MM.1S (cell line): ENCODE data around the gene CHCHD4.

Source experiments
- DNase-seq: peaks from one replicate; pipeline ENCODE4 v3.0.0-alpha.2; 2015
- H2AFZ ChIP-seq: fragments of 300-600 bp; sonication (generic); 2 replicates; pipeline ENCODE4 v1.6.0; 2016; ENCODE audit warnings: antibody characterized with exemption, low read length
- H3F3A ChIP-seq: fragments of 300-600 bp; sonication (generic); 2 replicates; pipeline ENCODE4 v1.6.1; 2016; ENCODE audit warnings: mild to moderate bottlenecking, antibody characterized with exemption, low read length, moderate library complexity, mixed read lengths; ENCODE audit not compliant: insufficient read depth
- H3K27ac ChIP-seq: fragments of 300-600 bp; sonication (generic); 2 replicates; pipeline ENCODE4 v1.5.1; 2016; ENCODE audit warnings: mild to moderate bottlenecking, low read length
- H3K27me3 ChIP-seq: fragments of 300-600 bp; sonication (generic); replicated peaks from 2 replicates; pipeline ENCODE4 v1.6.0; 2016; ENCODE audit warnings: low read length; ENCODE audit not compliant: insufficient read depth
- H3K36me3 ChIP-seq: fragments of 300-600 bp; sonication (generic); replicated peaks from 2 replicates; pipeline ENCODE4 v1.6.1; 2016; ENCODE audit warnings: mild to moderate bottlenecking, low read length, mixed read lengths; ENCODE audit not compliant: insufficient read depth
- H3K4me1 ChIP-seq: fragments of 300-600 bp; sonication (generic); 2 replicates; pipeline ENCODE4 v1.6.1; 2016; ENCODE audit warnings: low read length, mixed read lengths
- H3K4me2 ChIP-seq: fragments of 300-600 bp; sonication (generic); 2 replicates; pipeline ENCODE4 v1.6.0; 2016; ENCODE audit warnings: low read depth, low read length
- H3K4me3 ChIP-seq: fragments of 300-600 bp; sonication (generic); 2 replicates; pipeline ENCODE4 v1.5.1; 2016; ENCODE audit warnings: low read length, mixed read lengths
- H3K79me2 ChIP-seq: fragments of 300-600 bp; sonication (generic); 2 replicates; pipeline ENCODE4 v1.6.1; 2016; ENCODE audit warnings: mixed run types, low read length, mixed read lengths
- H3K9ac ChIP-seq: fragments of 300-600 bp; sonication (generic); 2 replicates; pipeline ENCODE4 v1.6.1; 2016; ENCODE audit warnings: low read length, mixed read lengths
- H3K9me2 ChIP-seq: fragments of 300-600 bp; sonication (generic); replicated peaks from 2 replicates; pipeline ENCODE4 v1.6.1; 2016; ENCODE audit warnings: mild to moderate bottlenecking, low read length, mixed read lengths; ENCODE audit not compliant: insufficient read depth
- H3K9me3 ChIP-seq: fragments of 300-600 bp; sonication (generic); replicated peaks from 2 replicates; pipeline ENCODE4 v1.6.1; 2016; ENCODE audit warnings: mild to moderate bottlenecking, low read length, mixed read lengths; ENCODE audit not compliant: insufficient read depth
- H4K20me1 ChIP-seq: fragments of 300-600 bp; sonication (generic); 2 replicates; pipeline ENCODE4 v1.6.1; 2016; ENCODE audit warnings: mild to moderate bottlenecking, low read length, moderate library complexity, mixed read lengths; ENCODE audit not compliant: insufficient read depth
- EZH2 ChIP-seq: fragments of 300-600 bp; sonication (generic); optimal IDR thresholded peaks from 2 replicates; pipeline ENCODE3; 2017; ENCODE audit warnings: low read depth, mild to moderate bottlenecking, antibody characterized with exemption, low read length, mixed read lengths
- EZH2phosphoT487 ChIP-seq: fragments of 300-600 bp; sonication (generic); IDR thresholded peaks from 2 replicates; pipeline ENCODE4 v1.6.1; 2018; ENCODE audit warnings: antibody characterized with exemption, low read length
- TF ChIP-seq, protein P1 (sequence below): fragments of 300-600 bp; sonication (generic); IDR thresholded peaks from 2 replicates; pipeline ENCODE4 v1.5.1; 2016; ENCODE audit warnings: antibody characterized with exemption, low read length, mixed read lengths

CHCHD4 gene

DNA sequence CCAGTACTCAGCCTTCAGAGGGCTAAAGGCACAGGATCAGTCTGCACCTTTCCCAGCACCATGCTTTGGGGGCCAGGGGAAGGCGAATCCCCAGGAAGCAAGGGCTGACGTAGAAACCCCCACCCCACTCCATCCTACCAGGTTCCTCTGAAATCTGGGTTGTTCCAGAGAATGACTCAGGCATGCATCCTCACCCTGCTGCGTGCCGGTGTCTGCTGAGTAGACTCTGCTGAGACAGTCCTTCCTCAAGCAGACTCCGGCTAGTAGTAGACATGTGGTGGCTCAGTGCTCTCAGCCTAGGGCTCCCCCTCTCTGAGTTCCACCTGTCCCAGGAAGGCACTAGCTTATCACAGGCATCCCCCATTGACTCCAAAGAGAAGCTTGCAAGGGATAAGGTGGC is 9.2 kb upstream of the CHCHD4 start:
- Histone ChIP-seq H3K36me3 (peaks cover 19% of the 10 kb centered on the region), H2AFZ (no peak overlapping the region), H3K27me3 (no peaks in the 10 kb centered on the region), H3F3A (no peaks in the 10 kb centered on the region), H4K20me1 (no peaks in the 10 kb centered on the region), H3K27ac (no peak overlapping the region), H3K4me2 (no peak overlapping the region), H3K9me2 (no peaks in the 10 kb centered on the region), H3K4me3 (no peak overlapping the region), H3K9me3 (no peaks in the 10 kb centered on the region), H3K4me1 (no peaks in the 10 kb centered on the region), H3K9ac (no peak overlapping the region), H3K79me2 (peaks cover 9% of the 10 kb centered on the region)
- no peak for DNase-seq
- TF ChIP-seq, protein P1, sequence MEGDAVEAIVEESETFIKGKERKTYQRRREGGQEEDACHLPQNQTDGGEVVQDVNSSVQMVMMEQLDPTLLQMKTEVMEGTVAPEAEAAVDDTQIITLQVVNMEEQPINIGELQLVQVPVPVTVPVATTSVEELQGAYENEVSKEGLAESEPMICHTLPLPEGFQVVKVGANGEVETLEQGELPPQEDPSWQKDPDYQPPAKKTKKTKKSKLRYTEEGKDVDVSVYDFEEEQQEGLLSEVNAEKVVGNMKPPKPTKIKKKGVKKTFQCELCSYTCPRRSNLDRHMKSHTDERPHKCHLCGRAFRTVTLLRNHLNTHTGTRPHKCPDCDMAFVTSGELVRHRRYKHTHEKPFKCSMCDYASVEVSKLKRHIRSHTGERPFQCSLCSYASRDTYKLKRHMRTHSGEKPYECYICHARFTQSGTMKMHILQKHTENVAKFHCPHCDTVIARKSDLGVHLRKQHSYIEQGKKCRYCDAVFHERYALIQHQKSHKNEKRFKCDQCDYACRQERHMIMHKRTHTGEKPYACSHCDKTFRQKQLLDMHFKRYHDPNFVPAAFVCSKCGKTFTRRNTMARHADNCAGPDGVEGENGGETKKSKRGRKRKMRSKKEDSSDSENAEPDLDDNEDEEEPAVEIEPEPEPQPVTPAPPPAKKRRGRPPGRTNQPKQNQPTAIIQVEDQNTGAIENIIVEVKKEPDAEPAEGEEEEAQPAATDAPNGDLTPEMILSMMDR = no peak
- TF ChIP-seq EZH2phosphoT487 (no peak), EZH2 (no peak)

DNA sequence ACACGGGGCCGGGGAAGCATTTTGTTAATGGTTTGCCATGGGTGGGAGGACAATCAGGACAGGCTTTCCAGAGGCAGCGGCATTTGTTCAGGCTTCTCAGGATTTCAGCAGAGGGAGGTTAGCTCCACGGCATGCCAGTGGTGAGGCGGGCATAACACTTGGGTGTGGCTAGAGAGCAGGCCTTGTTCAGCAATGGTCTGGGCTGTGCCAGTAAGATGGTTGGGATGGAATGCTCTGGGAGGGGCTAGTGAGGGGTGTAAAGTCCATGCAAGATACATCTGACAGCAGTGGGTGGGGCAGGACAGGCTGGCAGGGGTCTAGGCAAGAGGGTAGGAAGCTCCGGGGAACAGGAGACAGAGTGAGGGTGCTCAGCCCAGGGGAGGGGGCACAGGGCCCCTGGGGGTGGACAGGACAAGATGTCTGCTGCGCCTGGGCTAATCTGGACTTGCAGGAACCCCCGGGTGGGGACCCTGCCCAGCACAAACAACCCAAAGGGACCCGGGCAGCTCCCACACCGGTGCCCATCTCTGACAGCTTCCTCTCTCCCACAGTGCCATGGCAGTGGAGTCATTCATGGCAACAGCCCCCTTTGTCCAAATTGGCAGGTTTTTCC is 8.6 kb upstream of the CHCHD4 start:
- Histone ChIP-seq H3K27me3 (no peaks in the 10 kb centered on the region), H3K4me2 (no peak overlapping the region), H3K9ac (no peak overlapping the region), H3K9me3 (no peaks in the 10 kb centered on the region), H3K79me2 (peaks cover 14% of the 10 kb centered on the region), H3F3A (no peaks in the 10 kb centered on the region), H3K4me3 (no peak overlapping the region), H3K9me2 (no peaks in the 10 kb centered on the region), H3K4me1 (no peaks in the 10 kb centered on the region), H2AFZ (no peak overlapping the region), H4K20me1 (no peaks in the 10 kb centered on the region), H3K27ac (no peak overlapping the region), H3K36me3 (peaks cover 25% of the 10 kb centered on the region)
- TF ChIP-seq EZH2 = no peak
- no peak for DNase-seq

DNA sequence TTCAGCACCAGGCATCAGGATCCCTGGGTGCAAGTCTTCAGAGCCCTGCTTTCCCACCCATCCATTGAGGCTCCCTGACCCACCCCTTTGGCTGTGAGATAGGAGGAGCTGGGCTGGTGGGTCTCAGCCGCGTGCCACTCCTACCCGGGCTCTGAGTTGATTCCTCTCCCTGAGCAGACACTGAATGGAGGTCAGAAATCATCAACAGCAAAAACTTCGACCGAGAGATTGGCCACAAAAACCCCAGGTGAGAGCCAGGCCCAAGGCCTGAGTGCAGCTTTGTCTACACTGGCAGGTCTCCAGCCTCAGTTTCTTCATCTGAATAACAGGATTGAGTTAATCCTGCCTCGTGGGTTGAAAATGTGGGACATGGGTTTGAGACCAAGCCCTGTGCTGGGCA is 8.0 kb upstream of the CHCHD4 start:
- no peak overlapping the region for H3K4me2 ChIP-seq
- no peak for DNase-seq
- H3K4me3 ChIP-seq = no peak overlapping the region
- H3F3A ChIP-seq = no peaks in the 10 kb centered on the region
- H3K27ac ChIP-seq = no peak overlapping the region
- H3K4me1 ChIP-seq = no peaks in the 10 kb centered on the region
- no peaks in the 10 kb centered on the region for H3K9me3 ChIP-seq
- no peaks in the 10 kb centered on the region for H3K27me3 ChIP-seq
- TF ChIP-seq EZH2 = no peak
- TF ChIP-seq EZH2phosphoT487 = no peak
- TF ChIP-seq, protein P1 = no peak
- peaks cover 20% of the 10 kb centered on the region for H3K79me2 ChIP-seq
- H2AFZ ChIP-seq = no peak overlapping the region
- peaks cover 31% of the 10 kb centered on the region for H3K36me3 ChIP-seq
- no peak overlapping the region for H3K9ac ChIP-seq
- H4K20me1 ChIP-seq = no peaks in the 10 kb centered on the region
- H3K9me2 ChIP-seq = no peaks in the 10 kb centered on the region

DNA sequence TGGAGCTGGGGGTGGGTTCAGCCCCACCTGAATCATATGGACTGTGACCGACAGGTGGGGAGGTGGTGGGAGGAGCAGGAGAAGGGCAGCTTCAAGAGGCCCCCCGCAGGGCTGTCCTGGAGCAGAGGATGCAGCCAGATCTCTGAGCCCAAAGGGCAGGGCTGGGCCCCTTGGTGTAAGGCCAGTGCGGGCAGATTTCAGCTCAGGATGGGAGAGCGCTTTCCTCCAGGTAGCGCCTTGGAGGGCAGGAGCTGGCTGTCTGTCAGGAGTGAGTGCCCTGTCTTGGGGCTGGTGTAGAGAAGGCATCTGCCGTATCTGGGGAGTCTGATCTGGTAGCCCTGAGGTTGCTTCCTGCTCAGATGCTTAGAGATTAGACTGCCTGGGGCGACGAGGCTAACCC is 7.5 kb upstream of the CHCHD4 start:
- Histone ChIP-seq H3K4me3 (no peak overlapping the region), H3K4me2 (no peak overlapping the region), H3K27ac (no peak overlapping the region), H3K9me3 (no peaks in the 10 kb centered on the region), H3K9me2 (no peaks in the 10 kb centered on the region), H3K79me2 (peaks cover 26% of the 10 kb centered on the region), H3F3A (no peaks in the 10 kb centered on the region), H3K9ac (no peak overlapping the region), H3K36me3 (peaks cover 33% of the 10 kb centered on the region), H4K20me1 (no peaks in the 10 kb centered on the region), H3K4me1 (no peaks in the 10 kb centered on the region), H3K27me3 (no peaks in the 10 kb centered on the region), H2AFZ (no peak overlapping the region)
- no peak for TF ChIP-seq EZH2
- TF ChIP-seq, protein P1 = no peak
- TF ChIP-seq EZH2phosphoT487 = no peak
- no peak for DNase-seq
